ENCODE results near the gene MAB21L2. TPM values are rescaled to one million over a fixed set of nuclear protein-coding genes. Genes with fewer than 3 reads are reported as not detected.

The MAB21L2 gene
- total and polyA plus RNA-seq, 3 donors from 2014 or later = not detected

GRCh38 chr4:150579551-150580234 is 2.3 kb upstream of the MAB21L2 start:
- H3K27ac ChIP-seq = no peak overlapping the region
- DNase-seq = peak; percentile 22
- no peaks in the 10 kb centered on the region for H3K4me1 ChIP-seq
- peak overlapping the region; percentile 12 to 23 for H3K4me3 ChIP-seq
- 47 to 53% methylated on average over 25 to 66 of the region's 66 CpGs for WGBS, 2 donors
- no peaks in the 10 kb centered on the region for H3K36me3 ChIP-seq (ENCODE audit: low read depth, missing control alignments)
- intact Hi-C loops (cut with DNase I; ENCODE audit: low total_unique reads) = no loop called here
- no peaks in the 10 kb centered on the region for H3K9me3 ChIP-seq
- no peaks in the 10 kb centered on the region for H3K27me3 ChIP-seq
- TF ChIP-seq POLR2A (IDR thresholded peaks at IDR 0.05) = no peak
- no peak for TF ChIP-seq CTCF (IDR thresholded peaks at IDR 0.05)

GRCh38 chr4:150580306-150580705 is 1.6 kb upstream of the MAB21L2 start:
- WGBS, 2 donors = 61 to 66% methylated on average over 9 of the region's 9 CpGs
- intact Hi-C loops (cut with DNase I; ENCODE audit: low total_unique reads) = no loop called here
- no peaks in the 10 kb centered on the region for H3K4me1 ChIP-seq
- no peaks in the 10 kb centered on the region for H3K27me3 ChIP-seq
- no peak overlapping the region for H3K4me3 ChIP-seq
- H3K9me3 ChIP-seq = no peaks in the 10 kb centered on the region
- no peak for TF ChIP-seq POLR2A (IDR thresholded peaks at IDR 0.05)
- no peak for TF ChIP-seq CTCF (IDR thresholded peaks at IDR 0.05)
- no peaks in the 10 kb centered on the region for H3K36me3 ChIP-seq (ENCODE audit: low read depth, missing control alignments)
- no peak overlapping the region for H3K27ac ChIP-seq
- no peak for DNase-seq

GRCh38 chr4:150581056-150581605 is 820 bp upstream of the MAB21L2 start:
- H3K4me3 ChIP-seq = no peak overlapping the region
- TF ChIP-seq POLR2A (IDR thresholded peaks at IDR 0.05) = no peak
- no peak for TF ChIP-seq CTCF (IDR thresholded peaks at IDR 0.05)
- no peak for DNase-seq
- H3K27me3 ChIP-seq = no peaks in the 10 kb centered on the region
- no peaks in the 10 kb centered on the region for H3K4me1 ChIP-seq
- no peaks in the 10 kb centered on the region for H3K36me3 ChIP-seq (ENCODE audit: low read depth, missing control alignments)
- no peak overlapping the region for H3K27ac ChIP-seq
- no peaks in the 10 kb centered on the region for H3K9me3 ChIP-seq
- intact Hi-C loops (cut with DNase I; ENCODE audit: low total_unique reads) = no loop called here
- 53 to 73% methylated on average over 7 of the region's 7 CpGs for WGBS, 2 donors

GRCh38 chr4:150581641-150582051 is 305 bp upstream of the MAB21L2 start:
- TF ChIP-seq POLR2A (IDR thresholded peaks at IDR 0.05) (no peak), CTCF (IDR thresholded peaks at IDR 0.05) (no peak)
- WGBS, 2 donors = 57 to 70% methylated on average over 8 to 13 of the region's 13 CpGs
- intact Hi-C loops (cut with DNase I; ENCODE audit: low total_unique reads) = no loop called here
- Histone ChIP-seq H3K4me3 (no peak overlapping the region), H3K9me3 (no peaks in the 10 kb centered on the region), H3K27me3 (no peaks in the 10 kb centered on the region), H3K27ac (no peak overlapping the region), H3K36me3 (ENCODE audit: low read depth, missing control alignments) (no peaks in the 10 kb centered on the region), H3K4me1 (no peaks in the 10 kb centered on the region)
- no peak for DNase-seq

GRCh38 chr4:150582873-150583286 is 929 bp downstream of the MAB21L2 start:
- no peak overlapping the region for H3K27ac ChIP-seq
- TF ChIP-seq POLR2A (IDR thresholded peaks at IDR 0.05) (no peak), CTCF (IDR thresholded peaks at IDR 0.05) (no peak)
- intact Hi-C loops (cut with DNase I; ENCODE audit: low total_unique reads) = no loop called here
- H3K4me3 ChIP-seq = peak overlapping the region; percentile 3 to 4
- WGBS, 2 donors = 55 to 59% methylated on average over 15 to 32 of the region's 32 CpGs
- no peak for DNase-seq
- no peaks in the 10 kb centered on the region for H3K27me3 ChIP-seq
- H3K9me3 ChIP-seq = no peaks in the 10 kb centered on the region
- no peaks in the 10 kb centered on the region for H3K36me3 ChIP-seq (ENCODE audit: low read depth, missing control alignments)
- no peaks in the 10 kb centered on the region for H3K4me1 ChIP-seq

Measured in testis (tissue), 3 donors.